Karpas-422 (cell line): ENCODE measurements around the gene NBPF26. TPM values are rescaled to one million over a fixed set of nuclear protein-coding genes. Genes with fewer than 3 reads are reported as not detected.
"Not testable (repeated sequence)": the region's sequence is repeated elsewhere in the genome, so short reads cannot be mapped to it uniquely, and the experiment has no call there.

ENCODE experiments used
- DNase-seq: peaks from one replicate; pipeline ENCODE4 v3.0.0-alpha.2; 2015
- H2AFZ ChIP-seq: fragments of 200-600 bp; sonication (generic); 2 replicates; pipeline ENCODE4 v1.6.1; 2014; ENCODE audit warnings: antibody characterized with exemption, low read length, mixed read lengths
- H3K27ac ChIP-seq: fragments of 200-600 bp; sonication (generic); 2 replicates; pipeline ENCODE4 v1.5.1; 2014; ENCODE audit warnings: mild to moderate bottlenecking, low read length, moderate library complexity
- H3K27me3 ChIP-seq: fragments of 200-600 bp; sonication (generic); 2 replicates; pipeline ENCODE4 v1.6.1; 2014; ENCODE audit warnings: low read length, mixed read lengths
- H3K36me3 ChIP-seq: fragments of 200-600 bp; sonication (generic); 2 replicates; pipeline ENCODE4 v1.6.1; 2014; ENCODE audit warnings: low read length, mixed read lengths; ENCODE audit not compliant: insufficient read depth
- H3K4me1 ChIP-seq: fragments of 200-600 bp; sonication (generic); 2 replicates; pipeline ENCODE4 v1.6.1; 2014; ENCODE audit warnings: mild to moderate bottlenecking, low read length, mixed read lengths
- H3K4me2 ChIP-seq: fragments of 200-600 bp; sonication (generic); 2 replicates; pipeline ENCODE4 v1.6.1; 2014; ENCODE audit warnings: low read length, low read depth, mild to moderate bottlenecking; ENCODE audit not compliant: poor library complexity, severe bottlenecking
- H3K4me3 ChIP-seq: fragments of 200-600 bp; sonication (generic); 2 replicates; pipeline ENCODE4 v1.5.1; 2014; ENCODE audit warnings: mild to moderate bottlenecking, antibody characterized with exemption, low read length, mixed read lengths
- H3K79me2 ChIP-seq: fragments of 200-600 bp; sonication (generic); 2 replicates; pipeline ENCODE4 v1.6.1; 2014; ENCODE audit warnings: mild to moderate bottlenecking, low read length, mixed read lengths
- H3K9ac ChIP-seq: fragments of 200-600 bp; sonication (generic); 2 replicates; pipeline ENCODE4 v1.6.0; 2014; ENCODE audit warnings: low read length
- H3K9me2 ChIP-seq: fragments of 200-600 bp; sonication (generic), shearing (Covaris generic); replicated peaks from 2 replicates; pipeline ENCODE4 v1.6.0; 2014; ENCODE audit warnings: mild to moderate bottlenecking, low read length, moderate library complexity; ENCODE audit not compliant: insufficient read depth
- H3K9me3 ChIP-seq: fragments of 300-700, 200-600 bp; sonication (generic); 2 replicates; pipeline ENCODE4 v1.6.1; 2014; ENCODE audit warnings: low read length, mixed read lengths
- H4K20me1 ChIP-seq: fragments of 200-600 bp; sonication (generic); 2 replicates; pipeline ENCODE4 v1.6.1; 2014; ENCODE audit warnings: mild to moderate bottlenecking, antibody characterized with exemption, low read length, low read depth; ENCODE audit not compliant: insufficient read depth
- total RNA-seq: library from RNA; depleted of rRNA; stranded (reverse); fragments of >200 nt; shearing (Covaris generic); gene quantifications from 2 replicates; pipeline ENCODE4 v1.2.3, GENCODE V29; 2014; ENCODE audit warnings: low replicate concordance

Gene NBPF26
- total RNA-seq, 1 experiment from 2014 or later: 6.2 TPM

DNA sequence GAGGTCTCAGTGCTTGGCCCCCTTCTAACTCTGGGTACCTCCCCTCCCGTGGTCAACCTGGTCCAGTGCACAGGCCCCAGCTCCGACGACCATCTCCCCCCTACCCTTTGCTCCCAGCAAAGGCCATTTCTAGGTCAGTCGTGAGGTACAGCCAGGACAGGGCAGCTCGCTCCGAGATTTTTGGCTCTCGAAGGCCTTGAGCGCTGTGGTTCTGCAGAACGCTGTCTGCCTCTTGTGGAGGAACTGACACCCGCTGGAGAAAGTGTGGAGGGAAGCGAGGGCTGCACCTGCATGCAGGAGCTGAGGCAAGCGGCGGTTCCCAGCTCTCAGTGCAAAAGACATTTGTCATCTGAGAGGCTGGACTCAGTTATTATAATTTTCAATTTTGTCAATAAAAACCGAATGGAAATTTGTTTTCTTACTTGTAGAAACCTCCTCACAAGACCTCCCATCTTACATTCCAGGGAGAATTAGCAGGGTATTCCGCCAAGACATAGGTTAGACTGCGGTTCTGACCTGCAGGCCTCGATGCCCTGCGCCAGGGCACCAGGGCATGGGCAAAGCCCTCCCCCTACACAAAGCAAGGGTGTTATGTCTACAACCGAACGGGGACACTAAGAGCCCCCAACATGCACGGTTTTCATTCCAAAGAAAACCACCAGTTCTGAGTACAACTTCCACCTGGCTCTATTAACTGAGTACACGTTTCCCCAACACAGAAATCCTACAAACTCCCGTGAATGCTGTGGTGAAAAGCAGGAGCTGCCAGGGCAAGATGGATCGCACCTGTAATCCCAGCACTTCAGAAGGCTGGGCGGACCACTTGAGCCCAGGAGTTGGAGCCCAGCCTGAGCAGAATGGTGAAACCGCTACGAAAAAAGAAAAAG is 125.9 kb downstream of the NBPF26 start:
- not testable (repeated sequence) for H3K79me2 ChIP-seq, H3K27me3 ChIP-seq, H3K9me3 ChIP-seq, H3K4me1 ChIP-seq, H3K4me2 ChIP-seq, H4K20me1 ChIP-seq, H3K9ac ChIP-seq, H3K4me3 ChIP-seq, DNase-seq, H3K27ac ChIP-seq, H2AFZ ChIP-seq, H3K36me3 ChIP-seq, H3K9me2 ChIP-seq

DNA sequence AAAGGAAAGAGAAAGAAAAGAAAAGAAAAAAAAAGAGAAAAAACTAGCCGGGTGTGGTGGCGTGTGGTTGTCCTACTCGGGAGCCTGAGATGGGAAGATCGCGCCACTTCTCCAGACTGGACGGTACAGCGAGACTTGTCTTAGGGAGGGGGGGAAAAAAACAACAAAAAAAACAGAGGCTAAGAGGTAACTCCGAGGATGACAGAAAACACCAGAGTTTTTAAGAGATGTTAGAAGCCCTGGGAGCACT is 126.5 kb downstream of the NBPF26 start:
- H3K4me1 ChIP-seq, H3K4me2 ChIP-seq, H3K9ac ChIP-seq, H3K79me2 ChIP-seq, H3K36me3 ChIP-seq, H2AFZ ChIP-seq, H3K9me3 ChIP-seq, H3K4me3 ChIP-seq, H4K20me1 ChIP-seq, H3K27me3 ChIP-seq, H3K9me2 ChIP-seq, H3K27ac ChIP-seq: not testable (repeated sequence)
- DNase-seq: peak; percentile 33

DNA sequence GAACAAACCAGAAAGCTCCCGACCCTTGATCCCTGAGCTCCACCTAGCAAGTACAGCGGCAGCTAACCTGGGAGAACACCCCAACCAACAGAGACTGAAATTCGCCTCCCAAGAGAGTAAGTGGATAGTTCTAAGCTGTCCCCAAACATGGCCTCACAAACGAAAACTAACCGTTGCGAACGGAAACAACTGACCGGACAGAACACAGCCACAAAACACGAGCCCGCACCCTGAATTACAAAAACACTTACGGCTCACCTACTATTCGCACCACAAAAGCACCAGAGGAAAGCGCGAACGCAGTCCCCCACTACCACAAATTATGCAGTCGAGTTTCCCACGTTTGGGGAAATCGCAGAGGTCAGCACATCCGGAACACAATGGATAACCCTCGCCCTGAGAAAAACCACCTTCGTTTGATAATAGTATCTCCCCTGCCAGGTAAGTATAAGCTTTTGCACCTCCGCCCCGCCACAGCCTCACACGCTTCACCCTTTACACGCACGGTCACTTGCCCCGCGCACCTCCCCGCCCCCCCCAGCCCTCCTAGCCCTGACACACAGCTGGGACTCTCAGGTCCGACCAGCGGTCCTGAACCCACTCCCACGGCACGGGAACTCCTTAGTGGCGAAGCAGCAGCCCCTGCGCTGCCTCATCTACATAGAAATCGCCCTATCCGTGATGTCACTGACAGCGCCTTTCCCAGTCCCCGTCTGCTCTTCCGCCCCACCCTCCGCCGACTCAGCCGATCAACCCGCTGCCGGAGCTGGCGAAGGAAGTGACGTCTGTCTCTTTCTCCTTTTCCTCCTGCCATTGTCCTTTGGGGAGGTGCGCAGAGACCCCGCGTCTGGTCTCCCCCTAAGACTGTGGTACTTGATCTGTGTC is 127.0 kb downstream of the NBPF26 start:
- H3K27me3 ChIP-seq, H3K79me2 ChIP-seq, H3K9me3 ChIP-seq, H3K4me3 ChIP-seq, H2AFZ ChIP-seq, H3K4me1 ChIP-seq, H3K4me2 ChIP-seq, H3K36me3 ChIP-seq, H4K20me1 ChIP-seq, H3K27ac ChIP-seq, H3K9me2 ChIP-seq: not testable (repeated sequence)
- peak overlapping the region; percentile 27; the same call in 1 of the 2 replicates for H3K9ac ChIP-seq
- DNase-seq: peak; percentile 63

DNA sequence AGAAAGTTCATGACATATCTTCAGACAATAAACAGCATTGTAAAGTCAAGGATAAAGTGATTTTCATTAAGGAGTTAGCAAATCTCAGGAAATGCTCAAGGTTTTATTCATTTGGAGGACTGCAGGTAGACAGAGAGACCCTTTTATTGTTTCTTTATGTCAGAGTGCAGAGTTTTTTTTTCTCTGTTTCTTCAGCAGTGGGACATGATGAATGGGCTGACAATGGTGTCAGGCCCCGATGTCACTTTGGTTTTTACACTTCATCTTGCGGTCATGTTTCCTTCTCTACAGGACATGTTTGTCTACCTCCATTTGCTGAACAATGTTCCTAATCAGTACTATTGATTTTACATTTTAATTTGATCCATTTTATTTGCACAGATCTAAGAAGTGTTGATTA is 134.4 kb downstream of the NBPF26 start:
- not testable (repeated sequence) for H3K4me1 ChIP-seq, H3K4me3 ChIP-seq, H3K79me2 ChIP-seq, H2AFZ ChIP-seq, H3K27ac ChIP-seq, H3K27me3 ChIP-seq, H3K9me3 ChIP-seq, H3K36me3 ChIP-seq, DNase-seq, H3K9ac ChIP-seq, H4K20me1 ChIP-seq, H3K4me2 ChIP-seq, H3K9me2 ChIP-seq

GRCh38 chr1:120859615-120860234 is 136.0 kb downstream of the NBPF26 start:
- not testable (repeated sequence) for H3K9ac ChIP-seq, H3K36me3 ChIP-seq, H3K27ac ChIP-seq, H3K4me2 ChIP-seq, DNase-seq, H3K27me3 ChIP-seq, H3K4me1 ChIP-seq, H2AFZ ChIP-seq, H3K9me3 ChIP-seq, H3K4me3 ChIP-seq, H3K79me2 ChIP-seq, H3K9me2 ChIP-seq, H4K20me1 ChIP-seq

DNA sequence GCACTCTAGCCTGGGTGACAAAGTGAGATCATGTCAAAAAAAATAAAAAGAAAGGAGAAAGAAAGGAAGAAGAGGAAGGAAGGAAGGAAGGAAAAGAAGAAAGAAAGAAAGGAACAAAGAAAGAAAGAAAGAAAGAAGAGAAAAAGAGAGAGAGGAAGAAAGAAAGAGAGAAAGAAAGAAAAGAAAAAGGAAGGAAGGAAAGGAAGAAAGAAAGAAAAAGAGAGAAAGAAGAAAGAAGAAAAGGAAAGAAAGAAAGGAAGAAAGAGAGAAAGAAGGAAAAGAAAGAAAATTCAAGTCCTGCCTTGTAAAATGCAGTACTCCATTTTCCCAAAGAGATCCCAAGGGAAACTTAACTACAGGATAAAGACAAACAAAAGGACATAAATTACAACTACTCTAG is 154.5 kb downstream of the NBPF26 start:
- not testable (repeated sequence) for DNase-seq, H3K9ac ChIP-seq, H3K9me3 ChIP-seq, H3K4me1 ChIP-seq, H3K27ac ChIP-seq, H3K4me2 ChIP-seq, H3K27me3 ChIP-seq, H3K4me3 ChIP-seq, H2AFZ ChIP-seq, H3K36me3 ChIP-seq, H3K79me2 ChIP-seq, H4K20me1 ChIP-seq, H3K9me2 ChIP-seq

DNA sequence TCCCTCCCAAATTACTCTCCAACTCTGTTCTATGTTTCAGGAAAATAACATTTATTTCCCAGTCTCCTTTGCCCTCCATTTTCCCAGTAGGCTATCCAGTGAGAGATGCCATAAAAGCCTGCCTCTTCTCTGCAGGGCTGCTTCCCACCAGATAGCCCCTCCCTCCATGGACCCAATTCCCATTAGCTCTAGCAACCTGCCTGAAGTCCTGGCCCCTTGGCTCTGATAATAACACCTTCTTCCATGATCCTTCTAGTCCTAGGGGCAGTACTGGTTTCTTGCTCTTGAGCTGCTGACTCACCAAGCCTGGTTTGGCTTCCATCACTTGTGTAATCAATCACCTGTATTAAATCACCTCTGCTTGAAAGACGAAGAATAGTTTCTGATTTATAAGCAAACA is 156.3 kb downstream of the NBPF26 start:
- H3K36me3 ChIP-seq, DNase-seq, H3K4me2 ChIP-seq, H3K4me1 ChIP-seq, H3K4me3 ChIP-seq, H3K9me3 ChIP-seq, H3K27me3 ChIP-seq, H3K9ac ChIP-seq, H2AFZ ChIP-seq, H3K79me2 ChIP-seq, H4K20me1 ChIP-seq, H3K27ac ChIP-seq, H3K9me2 ChIP-seq: not testable (repeated sequence)

DNA sequence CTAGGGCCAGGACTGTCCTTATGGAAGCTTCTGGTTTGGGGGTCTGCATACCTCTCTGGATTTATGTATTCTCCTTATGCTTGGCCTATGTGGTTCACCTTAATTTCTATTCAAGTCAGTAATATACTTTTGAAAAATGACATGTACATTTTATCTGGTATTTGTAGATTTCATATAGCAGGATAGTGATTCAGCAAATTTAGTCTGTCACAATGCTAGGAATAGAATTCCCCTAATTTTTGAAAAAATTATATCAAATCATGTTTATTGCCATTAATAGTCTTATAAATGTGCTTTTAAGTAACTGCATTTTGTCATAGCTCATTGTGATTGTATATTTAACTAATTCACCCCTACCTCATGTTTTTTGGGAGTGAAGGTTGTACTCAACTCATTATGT is 158.2 kb downstream of the NBPF26 start:
- not testable (repeated sequence) for H4K20me1 ChIP-seq, H3K9ac ChIP-seq, H3K4me2 ChIP-seq, H2AFZ ChIP-seq, H3K9me2 ChIP-seq, H3K9me3 ChIP-seq, H3K36me3 ChIP-seq, H3K4me1 ChIP-seq, H3K79me2 ChIP-seq, H3K27me3 ChIP-seq, H3K27ac ChIP-seq, H3K4me3 ChIP-seq, DNase-seq
